ENCODE data around the gene CELSR3. TPM values are rescaled to one million over a fixed set of nuclear protein-coding genes. Genes with fewer than 3 reads are reported as not detected.

CELSR3 gene
- total RNA-seq, 1 experiment from 2014 or later = 35.4 TPM

DNA sequence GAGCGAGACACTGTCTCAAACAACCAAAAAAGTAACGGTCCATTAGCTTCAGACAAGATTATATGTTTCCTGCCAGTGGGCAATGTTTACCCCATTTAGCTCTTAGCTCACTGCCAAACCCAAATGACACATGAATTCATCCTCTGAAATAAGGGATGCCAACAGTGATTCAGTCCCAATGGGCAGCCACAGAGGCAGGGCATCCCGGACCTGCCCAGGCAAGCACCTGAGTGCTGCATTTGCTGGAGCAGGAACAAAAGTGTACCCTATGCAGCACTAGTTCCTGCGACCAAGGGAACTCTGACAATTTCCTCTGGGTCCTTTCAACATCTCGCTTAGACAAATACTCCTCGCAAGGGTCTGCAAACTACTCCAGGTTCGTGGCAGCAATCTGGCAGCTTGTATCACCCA is 46.4 kb upstream of the CELSR3 start:
- Histone ChIP-seq H3K36me3 (ENCODE audit: control insufficient read depth, insufficient read depth, low read length) (peaks cover 5% of the 10 kb centered on the region), H3K27me3 (replicated peaks; ENCODE audit: control insufficient read depth, insufficient read depth, low read length) (no peaks in the 10 kb centered on the region), H3K9me3 (no peaks in the 10 kb centered on the region), H3K4me1 (no peaks in the 10 kb centered on the region; the same call in 1 of the 2 replicates), H3K4me3 (ENCODE audit: low read depth, low read length) (no peak overlapping the region)
- ChIA-PET CTCF (interaction anchor here (0.6 kb wide), 1 partner anchor 57 kb away, joined by 3 read pairs; no protein-coding TSS in a partner anchor), POLR2A (no interaction called here)
- H3K27me3 Mint-ChIP-seq (ENCODE audit: insufficient read depth, unreplicated experiment) = no peaks in the 10 kb centered on the region
- DNase-seq = no peak
- H3K36me3 Mint-ChIP-seq (ENCODE audit: insufficient read depth, unreplicated experiment) = peaks cover 87% of the 10 kb centered on the region
- no peaks in the 10 kb centered on the region for H3K9me3 Mint-ChIP-seq (ENCODE audit: unreplicated experiment)
- H3K4me1 Mint-ChIP-seq (ENCODE audit: low read depth, unreplicated experiment) = no peaks in the 10 kb centered on the region
- H3K4me3 Mint-ChIP-seq (ENCODE audit: unreplicated experiment) = no peak overlapping the region
- TSS peak; percentile 1 for BruUV-seq (replicated peaks)
- intact Hi-C loops (cut with micrococcal nuclease; ENCODE audit: unreplicated experiment) = no loop called here
- TF ChIP-seq, protein P1, sequence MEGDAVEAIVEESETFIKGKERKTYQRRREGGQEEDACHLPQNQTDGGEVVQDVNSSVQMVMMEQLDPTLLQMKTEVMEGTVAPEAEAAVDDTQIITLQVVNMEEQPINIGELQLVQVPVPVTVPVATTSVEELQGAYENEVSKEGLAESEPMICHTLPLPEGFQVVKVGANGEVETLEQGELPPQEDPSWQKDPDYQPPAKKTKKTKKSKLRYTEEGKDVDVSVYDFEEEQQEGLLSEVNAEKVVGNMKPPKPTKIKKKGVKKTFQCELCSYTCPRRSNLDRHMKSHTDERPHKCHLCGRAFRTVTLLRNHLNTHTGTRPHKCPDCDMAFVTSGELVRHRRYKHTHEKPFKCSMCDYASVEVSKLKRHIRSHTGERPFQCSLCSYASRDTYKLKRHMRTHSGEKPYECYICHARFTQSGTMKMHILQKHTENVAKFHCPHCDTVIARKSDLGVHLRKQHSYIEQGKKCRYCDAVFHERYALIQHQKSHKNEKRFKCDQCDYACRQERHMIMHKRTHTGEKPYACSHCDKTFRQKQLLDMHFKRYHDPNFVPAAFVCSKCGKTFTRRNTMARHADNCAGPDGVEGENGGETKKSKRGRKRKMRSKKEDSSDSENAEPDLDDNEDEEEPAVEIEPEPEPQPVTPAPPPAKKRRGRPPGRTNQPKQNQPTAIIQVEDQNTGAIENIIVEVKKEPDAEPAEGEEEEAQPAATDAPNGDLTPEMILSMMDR (IDR thresholded peaks at IDR 0.05; ENCODE audit: insufficient read depth in 1 of 2, low read depth in 1 of 2, low read length in 1 of 2, severe bottlenecking in 1 of 2, unreplicated experiment in 1 of 2) = no peak
- H3K27ac Mint-ChIP-seq (ENCODE audit: unreplicated experiment) = no peak overlapping the region

DNA sequence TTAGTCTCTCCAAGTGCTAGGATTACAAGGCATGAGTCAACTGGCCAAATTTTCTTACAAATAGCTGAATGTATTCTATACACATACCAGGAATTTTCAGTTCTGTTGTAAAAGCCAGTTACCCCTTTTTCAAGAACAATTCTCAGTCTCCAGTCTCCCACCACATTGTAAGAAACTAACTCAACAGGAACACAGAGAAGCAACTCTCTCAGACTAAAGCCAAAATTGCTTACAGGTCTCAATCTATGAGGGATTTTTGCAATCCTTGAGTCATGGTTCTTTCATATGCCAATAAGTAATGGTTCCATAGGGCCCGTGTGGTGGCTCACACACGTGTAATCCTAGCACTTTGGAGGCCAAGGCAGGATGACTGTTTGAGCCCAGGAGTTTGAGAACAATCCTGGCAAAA is 45.8 kb upstream of the CELSR3 start:
- peaks cover 5% of the 10 kb centered on the region for H3K36me3 ChIP-seq (ENCODE audit: control insufficient read depth, insufficient read depth, low read length)
- Mint-ChIP-seq H3K27ac (ENCODE audit: unreplicated experiment) (no peak overlapping the region), H3K27me3 (ENCODE audit: insufficient read depth, unreplicated experiment) (no peaks in the 10 kb centered on the region), H3K4me1 (ENCODE audit: low read depth, unreplicated experiment) (no peaks in the 10 kb centered on the region), H3K4me3 (ENCODE audit: unreplicated experiment) (no peak overlapping the region), H3K36me3 (ENCODE audit: insufficient read depth, unreplicated experiment) (peaks cover 84% of the 10 kb centered on the region), H3K9me3 (ENCODE audit: unreplicated experiment) (no peaks in the 10 kb centered on the region)
- TF ChIP-seq, protein P1 (IDR thresholded peaks at IDR 0.05; ENCODE audit: insufficient read depth in 1 of 2, low read depth in 1 of 2, low read length in 1 of 2, severe bottlenecking in 1 of 2, unreplicated experiment in 1 of 2) = no peak
- H3K4me1 ChIP-seq = no peaks in the 10 kb centered on the region; the same call in 1 of the 2 replicates
- no peaks in the 10 kb centered on the region for H3K27me3 ChIP-seq (replicated peaks; ENCODE audit: control insufficient read depth, insufficient read depth, low read length)
- no peaks in the 10 kb centered on the region for H3K9me3 ChIP-seq
- DNase-seq = no peak
- POLR2A ChIA-PET = no interaction called here
- BruUV-seq (replicated peaks) = no TSS peak
- no peak overlapping the region for H3K4me3 ChIP-seq (ENCODE audit: low read depth, low read length)
- intact Hi-C loops (cut with micrococcal nuclease; ENCODE audit: unreplicated experiment) = no loop called here
- CTCF ChIA-PET = interaction anchor here (0.6 kb wide), 1 partner anchor 57 kb away, joined by 3 read pairs; no protein-coding TSS in a partner anchor

DNA sequence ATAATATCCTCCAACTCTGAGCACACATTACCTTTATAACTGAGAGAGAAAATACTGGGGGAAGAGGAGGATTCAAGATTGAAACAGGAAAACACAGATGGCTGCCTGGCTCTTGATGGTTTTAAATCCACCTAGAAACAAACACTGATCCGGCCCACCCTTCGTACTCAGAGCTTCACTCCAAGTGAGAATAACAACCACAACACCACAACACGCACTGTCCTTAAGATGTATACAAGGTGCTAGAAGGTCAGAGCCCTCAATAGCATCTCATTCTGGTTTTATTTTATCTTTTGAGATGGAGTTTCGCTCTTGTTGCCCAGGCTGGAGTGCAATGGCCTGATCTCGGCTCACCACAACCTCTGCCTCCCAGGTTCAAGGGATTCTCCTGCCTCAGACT is 44.5 kb upstream of the CELSR3 start:
- ChIA-PET POLR2A (no interaction called here), CTCF (no interaction called here)
- no TSS peak for BruUV-seq (replicated peaks)
- Mint-ChIP-seq H3K9me3 (ENCODE audit: unreplicated experiment) (no peaks in the 10 kb centered on the region), H3K36me3 (ENCODE audit: insufficient read depth, unreplicated experiment) (peaks cover 79% of the 10 kb centered on the region), H3K27ac (ENCODE audit: unreplicated experiment) (no peak overlapping the region), H3K4me3 (ENCODE audit: unreplicated experiment) (no peak overlapping the region), H3K27me3 (ENCODE audit: insufficient read depth, unreplicated experiment) (no peaks in the 10 kb centered on the region), H3K4me1 (ENCODE audit: low read depth, unreplicated experiment) (peaks cover 8% of the 10 kb centered on the region)
- Histone ChIP-seq H3K4me1 (no peaks in the 10 kb centered on the region; the same call in 1 of the 2 replicates), H3K36me3 (ENCODE audit: control insufficient read depth, insufficient read depth, low read length) (peaks cover 3% of the 10 kb centered on the region), H3K27me3 (replicated peaks; ENCODE audit: control insufficient read depth, insufficient read depth, low read length) (no peaks in the 10 kb centered on the region), H3K4me3 (ENCODE audit: low read depth, low read length) (no peak overlapping the region), H3K9me3 (no peaks in the 10 kb centered on the region)
- no peak for DNase-seq
- TF ChIP-seq, protein P1 (IDR thresholded peaks at IDR 0.05; ENCODE audit: insufficient read depth in 1 of 2, low read depth in 1 of 2, low read length in 1 of 2, severe bottlenecking in 1 of 2, unreplicated experiment in 1 of 2) = no peak
- intact Hi-C loops (cut with micrococcal nuclease; ENCODE audit: unreplicated experiment) = no loop called here

Measured in Caco-2 (cell line).